ENCODE measurements around the gene C21orf58. TPM values are rescaled to one million over a fixed set of nuclear protein-coding genes. Genes with fewer than 3 reads are reported as not detected.

Gene C21orf58
- total RNA-seq, 2 donors from 2014 or later: 19.6 to 37.4 TPM

DNA sequence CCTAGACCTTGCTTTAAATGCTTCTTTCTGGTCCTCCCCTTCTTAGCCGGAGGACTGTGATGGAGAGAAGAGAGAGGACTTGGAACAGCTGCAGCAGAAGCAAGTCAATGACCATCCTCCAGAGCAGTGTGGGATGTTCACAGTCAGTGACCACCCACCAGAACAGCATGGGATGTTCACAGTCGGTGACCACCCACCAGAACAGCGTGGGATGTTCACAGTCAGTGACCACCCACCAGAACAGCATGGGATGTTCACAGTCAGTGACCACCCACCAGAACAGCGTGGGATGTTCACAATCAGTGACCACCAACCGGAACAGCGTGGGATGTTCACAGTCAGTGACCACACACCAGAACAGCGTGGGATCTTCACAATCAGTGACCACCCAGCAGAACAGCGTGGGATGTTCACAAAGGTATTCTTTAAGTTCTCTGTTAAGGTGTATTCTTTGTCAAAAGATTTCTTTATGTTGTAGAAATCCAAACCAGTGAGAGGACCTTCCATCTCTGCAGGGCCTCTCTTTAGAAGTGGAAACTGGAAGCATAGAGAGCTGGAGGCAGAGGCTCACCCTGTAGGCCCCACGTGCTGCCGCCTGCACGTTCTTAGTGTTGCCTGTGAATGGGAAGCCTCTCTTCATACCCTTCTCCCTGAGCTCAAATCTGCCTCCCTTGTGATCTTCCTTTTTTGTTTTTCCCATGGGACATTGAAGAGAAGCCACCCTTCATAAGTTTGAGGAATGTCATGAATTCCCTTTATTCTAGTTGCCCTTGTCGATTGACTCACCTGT lies 10.9 kb upstream of the C21orf58 start:
- H3K36me3 Mint-ChIP-seq (ENCODE audit: low read depth): peaks cover 68% of the 10 kb centered on the region
- Histone ChIP-seq H3K27me3 (ENCODE audit: control insufficient read depth, insufficient read depth, low read length, poor library complexity, severe bottlenecking) (no peaks in the 10 kb centered on the region), H3K9ac (ENCODE audit: extremely low read depth, low read length, poor library complexity, severe bottlenecking) (no peak overlapping the region), H3K4me1 (ENCODE audit: control insufficient read depth, insufficient read depth, low read length) (no peaks in the 10 kb centered on the region), H3K27ac (ENCODE audit: low read depth, low read length) (no peak overlapping the region), H3K4me3 (ENCODE audit: low read length) (no peak overlapping the region), H3K36me3 (ENCODE audit: control insufficient read depth, insufficient read depth, low read length) (peaks cover 79% of the 10 kb centered on the region), H3K9me3 (ENCODE audit: control insufficient read depth, low read length) (no peaks in the 10 kb centered on the region)
- DNase-seq: no peak
- 97 to 99% methylated on average over 12 of the region's 12 CpGs for WGBS, 2 experiments (ENCODE audit: insufficient coverage in 1 of 2, insufficient read length in 1 of 2)
- H3K27me3 Mint-ChIP-seq (ENCODE audit: insufficient read depth): no peaks in the 10 kb centered on the region
- no peak for TF ChIP-seq CTCF (conservative IDR thresholded peaks at IDR 0.05)
- no peak overlapping the region for H3K27ac Mint-ChIP-seq
- no peak overlapping the region for H3K4me3 Mint-ChIP-seq
- no peaks in the 10 kb centered on the region for H3K4me1 Mint-ChIP-seq
- H3K9me3 Mint-ChIP-seq: no peaks in the 10 kb centered on the region

DNA sequence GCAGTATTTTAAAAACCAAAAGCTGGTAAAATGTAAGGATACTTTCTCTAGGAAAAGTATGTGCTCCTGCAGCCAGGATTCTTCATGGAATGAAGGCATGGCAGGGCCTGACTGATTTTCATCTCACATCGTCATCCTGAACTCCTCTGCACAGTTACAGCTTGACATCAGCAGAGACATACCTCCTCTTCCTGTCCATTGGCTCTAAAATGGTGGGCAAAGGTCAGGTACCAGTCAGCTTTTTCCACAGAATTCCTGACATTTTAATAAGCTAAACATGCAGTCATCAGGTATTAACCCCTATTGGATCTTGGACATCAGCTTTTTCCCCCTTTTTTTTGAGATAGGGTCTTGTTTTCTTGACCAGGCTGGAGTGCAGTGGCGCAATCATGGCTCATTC lies 6.1 kb upstream of the C21orf58 start:
- Histone ChIP-seq H3K27me3 (ENCODE audit: control insufficient read depth, insufficient read depth, low read length, poor library complexity, severe bottlenecking) (no peaks in the 10 kb centered on the region), H3K36me3 (ENCODE audit: control insufficient read depth, insufficient read depth, low read length) (peaks cover 64% of the 10 kb centered on the region), H3K4me3 (ENCODE audit: low read length) (no peak overlapping the region), H3K4me1 (ENCODE audit: control insufficient read depth, insufficient read depth, low read length) (no peaks in the 10 kb centered on the region), H3K27ac (ENCODE audit: low read depth, low read length) (no peak overlapping the region), H3K9me3 (ENCODE audit: control insufficient read depth, low read length) (no peaks in the 10 kb centered on the region), H3K9ac (ENCODE audit: extremely low read depth, low read length, poor library complexity, severe bottlenecking) (no peak overlapping the region)
- peaks cover 10% of the 10 kb centered on the region for H3K4me1 Mint-ChIP-seq
- H3K4me3 Mint-ChIP-seq: no peak overlapping the region
- TF ChIP-seq CTCF (conservative IDR thresholded peaks at IDR 0.05): no peak
- H3K36me3 Mint-ChIP-seq (ENCODE audit: low read depth): peaks cover 53% of the 10 kb centered on the region
- no peak overlapping the region for H3K27ac Mint-ChIP-seq
- no peaks in the 10 kb centered on the region for H3K27me3 Mint-ChIP-seq (ENCODE audit: insufficient read depth)
- no peaks in the 10 kb centered on the region for H3K9me3 Mint-ChIP-seq
- no peak for DNase-seq
- WGBS, 2 experiments (ENCODE audit: insufficient coverage in 1 of 2, insufficient read length in 1 of 2): 80 to 87% methylated on average over 1 to 2 of the region's 2 CpGs

DNA sequence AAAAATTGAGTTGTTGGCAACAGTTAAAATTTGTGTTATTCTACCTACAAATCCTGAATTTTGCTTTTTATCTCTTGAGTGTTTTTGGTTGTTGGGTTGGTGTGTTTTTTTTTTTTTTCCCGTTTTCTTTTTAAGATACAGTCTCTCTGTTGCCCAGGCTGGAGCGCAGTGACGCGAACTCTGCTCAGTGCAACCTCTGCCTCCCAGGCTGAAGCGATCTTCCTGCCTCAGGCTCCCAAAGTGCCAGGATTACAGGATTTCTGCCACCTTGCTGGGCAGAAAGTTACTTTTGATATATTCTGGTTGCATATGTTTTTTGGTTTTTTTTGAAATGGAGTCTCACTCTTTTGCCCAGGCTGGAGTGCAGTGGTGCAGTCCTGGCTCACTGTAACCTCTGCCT lies 4.5 kb upstream of the C21orf58 start:
- no peaks in the 10 kb centered on the region for H3K9me3 Mint-ChIP-seq
- no peak overlapping the region for H3K4me3 ChIP-seq (ENCODE audit: low read length)
- peaks cover 44% of the 10 kb centered on the region for H3K36me3 Mint-ChIP-seq (ENCODE audit: low read depth)
- no peak overlapping the region for H3K27ac Mint-ChIP-seq
- H3K27me3 Mint-ChIP-seq (ENCODE audit: insufficient read depth): no peaks in the 10 kb centered on the region
- TF ChIP-seq CTCF (conservative IDR thresholded peaks at IDR 0.05): no peak
- H3K4me1 ChIP-seq (ENCODE audit: control insufficient read depth, insufficient read depth, low read length): no peaks in the 10 kb centered on the region
- no peak overlapping the region for H3K27ac ChIP-seq (ENCODE audit: low read depth, low read length)
- H3K36me3 ChIP-seq (ENCODE audit: control insufficient read depth, insufficient read depth, low read length): peaks cover 57% of the 10 kb centered on the region
- peaks cover 10% of the 10 kb centered on the region for H3K4me1 Mint-ChIP-seq
- H3K9me3 ChIP-seq (ENCODE audit: control insufficient read depth, low read length): no peaks in the 10 kb centered on the region
- H3K27me3 ChIP-seq (ENCODE audit: control insufficient read depth, insufficient read depth, low read length, poor library complexity, severe bottlenecking): no peaks in the 10 kb centered on the region
- WGBS, 2 experiments (ENCODE audit: insufficient coverage in 1 of 2, insufficient read length in 1 of 2): 100% methylated on average over 4 of the region's 5 CpGs; no CpG with 5 or more reads in 1 of the 2 experiments
- no peak overlapping the region for H3K4me3 Mint-ChIP-seq
- H3K9ac ChIP-seq (ENCODE audit: extremely low read depth, low read length, poor library complexity, severe bottlenecking): no peak overlapping the region
- no peak for DNase-seq

Measured in endodermal cell (in vitro differentiated cells).